K562 (cell line): ENCODE results near the gene MRPL33. TPM values are rescaled to one million over a fixed set of nuclear protein-coding genes. Genes with fewer than 3 reads are reported as not detected.

Experiments used
- ATAC-seq: fragments of 200-7000 bp; cut with Tn5 transposase; 3 replicates; pipeline ENCODE4 v1.9.1; 2020; ENCODE audit warnings: moderate library complexity
- BruUV-seq: library from RNA; stranded (reverse); fragments of 400-500 nt; replicated peaks from 2 replicates; lab custom pipeline; 2021; lab: Mats Ljungman, UMichigan
- CTCF ChIA-PET: fragments of 300-600 bp; formaldehyde crosslinking; extraction: SDS; loops from one replicate; lab custom pipeline; 2021; ENCODE audit warnings: low intra/inter-chr PET ratio; lab: Yijun Ruan, JAX
- POLR2A ChIA-PET: fragments of 300-600, 350-650 bp; sonication (Branson Sonifier 250); formaldehyde crosslinking; extraction: SDS; loops from one replicate; lab custom pipeline; 2021; ENCODE audit warnings: antibody characterized with exemption, inconsistent platforms; lab: Yijun Ruan, JAX
- DNase-seq, 4 experiments: peaks; one replicate each; pipeline versions ENCODE4 v3.0.0 to v3.0.0-alpha.2; 2011 to 2018; ENCODE audit warnings: low spot score in 3 of 4, mixed read lengths in 3 of 4; ENCODE audit errors: extremely low read depth in 1 of 4
- FAIRE-seq: peaks from 2 replicates; lab custom pipeline; 2011; peaks lifted over from hg19 to GRCh38; lab: Jason Lieb, UNC
- H2AFZ ChIP-seq: 2 replicates; pipeline ENCODE4 v1.6.0; 2011; ENCODE audit warnings: low read depth, low read length, control low read depth, inconsistent platforms
- H3K27ac ChIP-seq: fragments of 200-600 bp; 3 replicates; pipeline ENCODE4 v1.8.0; 2011; ENCODE audit warnings: low read depth, mild to moderate bottlenecking, control low read depth, inconsistent platforms, low read length, moderate library complexity, mixed read lengths; ENCODE audit errors: extremely low read depth
- H3K27me3 ChIP-seq, 2 experiments: fragments of 300-600 bp in 1 of 2; 2 replicates in 1 of 2; 3 replicates in 1 of 2; pipeline versions ENCODE4 v1.6.0 to v1.8.0; 2011; ENCODE audit warnings: inconsistent platforms in 2 of 2, low read length in 2 of 2, mild to moderate bottlenecking in 1 of 2, mixed read lengths in 1 of 2, moderate library complexity in 1 of 2; ENCODE audit not compliant: control insufficient read depth in 2 of 2, insufficient read depth in 2 of 2
- H3K36me3 ChIP-seq: fragments of 300-600 bp; 3 replicates; pipeline ENCODE4 v1.8.0; 2011; ENCODE audit warnings: mild to moderate bottlenecking, low read length, inconsistent platforms; ENCODE audit not compliant: control insufficient read depth, insufficient read depth
- H3K4me1 ChIP-seq, 2 experiments: fragments of 200-600 bp in 1 of 2; replicated peaks in 1 of 2; 2 replicates in 1 of 2; 3 replicates in 1 of 2; pipeline versions ENCODE4 v1.5.1 to v1.8.0; 2011; ENCODE audit warnings: inconsistent platforms in 2 of 2, low read length in 2 of 2, mild to moderate bottlenecking in 1 of 2, mixed read lengths in 1 of 2, moderate library complexity in 1 of 2; ENCODE audit not compliant: control insufficient read depth in 2 of 2, insufficient read depth in 2 of 2
- H3K4me2 ChIP-seq: 2 replicates; pipeline ENCODE4 v1.6.1; 2011; ENCODE audit warnings: low read length, control low read depth, inconsistent platforms, mixed read lengths; ENCODE audit not compliant: insufficient read depth
- H3K4me3 ChIP-seq: fragments of 200-600 bp; sonication (generic), shearing (Covaris generic); 2 replicates; pipeline ENCODE4 v1.5.1; 2016; ENCODE audit warnings: control low read depth, inconsistent platforms
- H3K79me2 ChIP-seq: fragments of 200-600 bp; 3 replicates; pipeline ENCODE4 v1.8.0; 2011; ENCODE audit warnings: low read length, inconsistent platforms; ENCODE audit not compliant: control insufficient read depth, insufficient read depth
- H3K9ac ChIP-seq, 2 experiments: 2 replicates each; pipeline versions ENCODE4 v1.6.0 to v1.6.1; 2011; ENCODE audit warnings: low read depth in 2 of 2, low read length in 2 of 2, control low read depth in 1 of 2, inconsistent platforms in 1 of 2, mild to moderate bottlenecking in 1 of 2, mixed read lengths in 1 of 2; ENCODE audit not compliant: insufficient read depth in 1 of 2
- H3K9me1 ChIP-seq: one replicate; pipeline ENCODE4 v1.6.0; 2011; ENCODE audit warnings: inconsistent platforms, mild to moderate bottlenecking, low read length, moderate library complexity; ENCODE audit not compliant: control insufficient read depth, insufficient read depth
- H3K9me3 ChIP-seq: replicated peaks from 2 replicates; pipeline ENCODE4 v1.5.1; 2011; ENCODE audit warnings: low read depth, low read length, inconsistent platforms; ENCODE audit not compliant: control insufficient read depth, insufficient read depth
- H4K20me1 ChIP-seq: replicated peaks from 2 replicates; pipeline ENCODE4 v1.6.1; 2011; ENCODE audit warnings: low read length, inconsistent platforms, mixed read lengths; ENCODE audit not compliant: control insufficient read depth, insufficient read depth
- ETS1 ChIP-seq: conservative IDR thresholded peaks from 2 replicates; pipeline ENCODE4 v1.6.1; 2011; ENCODE audit warnings: low read depth, mild to moderate bottlenecking, low read length; ENCODE audit not compliant: control insufficient read depth
- RAD21 ChIP-seq, 2 experiments: fragments of 250-450 bp in 1 of 2; fragments of 450-650 bp in 1 of 2; sonication (Bioruptor Pico) in 1 of 2; formaldehyde crosslinking in 1 of 2; IDR thresholded peaks in 1 of 2; conservative IDR thresholded peaks in 1 of 2; 2 replicates each; pipeline versions ENCODE4 v1.4.0 to v1.8.0; 2020 to 2022; ENCODE audit warnings: mild to moderate bottlenecking in 2 of 2, moderate library complexity in 1 of 2
- REST ChIP-seq, 2 experiments: fragments of 450-650 bp; formaldehyde crosslinking in 1 of 2; IDR thresholded peaks; 2 replicates each; pipeline versions ENCODE4 v1.4.0 to v1.6.1; 2014 to 2020; ENCODE audit warnings: mild to moderate bottlenecking in 2 of 2, borderline replicate concordance in 1 of 2, low read depth in 1 of 2
- SMAD2 ChIP-seq: fragments of 150-350 bp; IDR thresholded peaks from 2 replicates; pipeline ENCODE4 v1.6.1; 2014; ENCODE audit warnings: low read depth, mild to moderate bottlenecking, low read length
- ZNF280A ChIP-seq: fragments of 450-650 bp; IDR thresholded peaks from 2 replicates; pipeline ENCODE4 v1.6.1; 2018; ENCODE audit warnings: mild to moderate bottlenecking, low read depth; ENCODE audit not compliant: partially characterized antibody
- ZNF347 ChIP-seq: fragments of 450-650 bp; formaldehyde crosslinking; IDR thresholded peaks from 2 replicates; pipeline ENCODE4 v1.4.0; 2020; ENCODE audit warnings: low read depth, mild to moderate bottlenecking, moderate library complexity
- whole genome bisulfite sequencing: fragments of 100-300 bp; shearing (Covaris generic); methylation state at CpG from one replicate; pipeline ENCODE4 v1.1.6; 2016; ENCODE audit warnings: low coverage, mixed read lengths; ENCODE audit not compliant: insufficient coverage; ENCODE audit errors: missing lambda C conversion rate; 5-methylcytosine and 5-hydroxymethylcytosine counted together
- in situ Hi-C: fragments of 300-500 bp; cut with MboI; formaldehyde crosslinking; loops from 4 replicates; pipeline ENCODE4 v1.15.0; 2018; ENCODE audit warnings: inconsistent platforms, mixed read lengths
- intact Hi-C: fragments of 100-400 bp; cut with micrococcal nuclease; formaldehyde crosslinking; loops from 2 replicates; pipeline ENCODE4 v1.14.2; 2022
- polyA plus RNA-seq, 8 experiments: library from polyadenylated mRNA; depleted of rRNA in 4 of 8; stranded (reverse) in 5 of 8; unstranded in 3 of 8; fragments of >200 nt; fragmentation: Nextera tagmentation in 2 of 8; fragmentation: Illumina TruSeq in 1 of 8; extraction: Ambion mirVana in 2 of 8; extraction: Trizol in 1 of 8; gene quantifications; 2 replicates each; pipeline versions ENCODE4 v1.2.1 to v1.2.3, GENCODE V29; 2011 to 2014; ENCODE audit warnings: inconsistent platforms in 1 of 8, missing spikeins in 1 of 8
- total RNA-seq, 7 experiments: library from RNA; depleted of rRNA in 6 of 7; stranded (reverse); fragments of >200 nt in 6 of 7; fragmentation: Illumina TruSeq in 2 of 7; extraction: Trizol in 2 of 7; gene quantifications; 2 replicates each; pipeline versions ENCODE4 v1.2.1 to v1.2.3, GENCODE V29; 2011 to 2021; ENCODE audit warnings: low replicate concordance in 1 of 7

MRPL33 gene
- total and polyA plus RNA-seq, 9 of the 15 experiments (the other 6 are each of a cell fraction or from before 2014, with no cell fraction given): 68.3 to 338 (median 226) TPM

GRCh38 chr2:27723372-27724144, 48.0 kb upstream of the MRPL33 start (continued):
- peak; percentile 48 to 76 for TF ChIP-seq RAD21 (CRISPR knock-in tag; conservative IDR thresholded peaks at IDR 0.05 in 1 of 2, IDR thresholded peaks at IDR 0.05 in 1 of 2)
- TF ChIP-seq ETS1: no peak

- ATAC-seq (no peak), DNase-seq (no peak), FAIRE-seq (no peak)
- no peak overlapping the region for H3K27ac ChIP-seq
- peaks cover 5 to 11% of the 10 kb centered on the region in 2 experiments; a peak in 2 of 5 replicates for H3K27me3 ChIP-seq
- H3K36me3 ChIP-seq: no peaks in the 10 kb centered on the region
- no peaks in the 10 kb centered on the region for H3K9me1 ChIP-seq
- no peak overlapping the region for H3K4me3 ChIP-seq
- H4K20me1 ChIP-seq: 0 out of 2 replicates have a peak, but pooled peaks cover 4% of the 10 kb centered on the region
- no peak overlapping the region for H3K4me2 ChIP-seq
- intact Hi-C loops: loop anchor here (10.0 kb wide), 1 partner anchor 671 kb away; the partner anchor contains the start of gene FOSL2
- H3K9me3 ChIP-seq: no peaks in the 10 kb centered on the region
- H2AFZ ChIP-seq: no peak overlapping the region
- CTCF ChIA-PET: interaction anchor here (1.4 kb wide), 1 partner anchor 28 kb away, joined by 5 read pairs; no protein-coding TSS in a partner anchor
- no peaks in the 10 kb centered on the region for H3K79me2 ChIP-seq
- no TSS peak for BruUV-seq
- H3K4me1 ChIP-seq: peaks cover 0 to 4% of the 10 kb centered on the region in 2 experiments; a peak in 2 of 5 replicates
- 26% methylated on average over 3 of the region's 3 CpGs for WGBS
- peak overlapping the region in 1 of 2 experiments; percentile 65; a peak in 1 of 4 replicates for H3K9ac ChIP-seq
- POLR2A ChIA-PET: interaction anchor here (0.6 kb wide), 2 partner anchors 685 to 915 kb away, joined by 3 read pairs; no protein-coding TSS in a partner anchor
- in situ Hi-C loops: no loop called here
- TF ChIP-seq ZNF347 (CRISPR knock-in tag): no peak
- TF ChIP-seq ZNF280A: no peak
- TF ChIP-seq REST (IDR thresholded peaks at IDR 0.05; ENCODE audit: borderline replicate concordance): no peak
- TF ChIP-seq REST (CRISPR knock-in tag; IDR thresholded peaks at IDR 0.05; ENCODE audit: low read depth): no peak
- TF ChIP-seq SMAD2: no peak
Observed at GRCh38 chr2:27724191-27724590, 47.3 kb upstream of the MRPL33 start.
